HT-29 (cell line): ENCODE measurements around the gene STIL. TPM values are rescaled to one million over a fixed set of nuclear protein-coding genes. Genes with fewer than 3 reads are reported as not detected.
A peak's percentile ranks its signal among the peaks of the same experiment; 100 is the strongest.
"Not testable (repeated sequence)": the region's sequence is repeated elsewhere in the genome, so short reads cannot be mapped to it uniquely, and the experiment has no call there.

Source experiments
- DNase-seq: peaks from one replicate; pipeline ENCODE4 v3.0.0-alpha.2; 2015; ENCODE audit warnings: low spot score
- total RNA-seq: library from RNA; depleted of rRNA; stranded (reverse); fragments of >200 nt; shearing (Covaris generic); gene quantifications from 2 replicates; pipeline ENCODE4 v1.2.3, GENCODE V29; 2014; rRNA removed

Gene STIL
- total RNA-seq = 12.4 and 12.6 TPM in 2 replicates

DNA sequence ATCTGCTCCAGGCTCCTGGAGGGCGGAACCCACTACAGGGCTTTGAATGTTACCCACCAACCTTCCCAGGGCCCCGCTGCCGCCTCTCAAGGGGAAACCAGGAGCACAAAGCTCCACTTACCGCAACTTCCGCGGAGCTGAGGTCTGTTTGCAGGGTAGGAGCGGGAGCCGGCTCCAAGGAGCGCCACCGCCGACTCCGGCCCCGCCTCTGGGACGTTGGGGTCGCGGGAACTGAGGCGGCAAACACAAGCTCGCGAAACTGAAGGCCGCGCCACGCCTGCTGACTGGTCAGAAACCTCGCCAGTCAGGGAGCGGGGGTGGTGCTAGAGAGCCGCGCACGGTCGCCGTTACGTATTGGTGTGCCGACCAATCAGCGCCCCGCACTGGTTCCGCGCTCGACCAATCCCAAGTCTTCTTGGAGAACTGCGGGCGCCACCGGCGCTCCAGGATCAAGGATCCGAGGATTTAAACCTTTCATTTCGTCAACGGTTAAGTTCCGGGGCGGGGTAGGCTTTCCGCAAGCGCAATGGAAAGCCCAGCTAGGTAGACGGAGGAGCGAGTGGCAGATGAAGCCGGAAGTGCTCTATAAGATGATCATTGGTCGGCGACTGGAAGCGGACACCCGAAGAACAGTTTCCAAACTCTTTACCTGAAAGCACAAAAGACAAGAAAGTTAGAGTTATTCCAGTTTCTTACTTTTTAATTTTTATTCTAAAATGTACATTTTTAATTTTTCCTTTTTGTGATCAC lies at the start of gene STIL:
TSS of gene STIL (minus strand) at position 233 of the 750 bp plus-strand sequence. CDS start 3,828 bp downstream, outside the sequence.
- DNase-seq = peak; percentile 99

DNA sequence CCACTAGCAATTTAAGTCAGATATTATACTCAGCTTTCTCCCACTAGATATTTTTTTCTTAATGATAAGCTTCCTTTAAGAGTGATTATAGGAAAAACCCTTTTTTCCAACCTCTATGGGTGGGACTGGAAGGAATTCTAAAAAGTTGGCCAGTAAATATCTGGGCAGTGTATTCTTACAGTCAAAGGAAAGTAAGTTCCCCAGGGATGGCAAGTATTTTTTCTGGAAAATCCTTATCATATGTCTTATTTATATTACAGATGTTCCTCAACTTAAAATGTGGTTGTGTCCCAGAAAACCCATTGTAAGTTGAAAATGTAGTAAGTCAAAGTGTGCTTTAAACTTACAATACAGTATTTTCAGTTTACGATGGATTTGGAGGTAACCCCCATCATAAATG lies 48.9 kb upstream of the STIL start:
- DNase-seq = no peak

DNA sequence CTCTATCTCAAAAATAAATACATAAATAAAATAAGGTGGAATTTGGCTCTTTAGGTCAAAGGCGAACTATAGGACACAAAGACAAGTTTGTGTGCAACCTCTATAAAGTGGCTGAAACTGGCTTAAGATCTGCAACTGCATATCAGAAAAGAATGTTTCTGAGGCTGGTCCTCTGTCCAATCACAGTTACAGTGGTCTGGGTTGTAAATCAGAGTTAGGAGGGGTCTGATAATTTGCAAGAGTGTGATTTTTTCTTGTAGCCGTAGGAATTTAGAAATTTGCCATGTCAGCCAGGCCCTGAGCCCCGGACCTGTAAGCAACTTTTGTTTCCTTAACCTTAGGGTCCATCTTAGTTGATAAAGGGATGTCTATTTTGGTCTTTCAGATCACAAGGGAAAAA lies 47.4 kb upstream of the STIL start:
- DNase-seq = no peak

DNA sequence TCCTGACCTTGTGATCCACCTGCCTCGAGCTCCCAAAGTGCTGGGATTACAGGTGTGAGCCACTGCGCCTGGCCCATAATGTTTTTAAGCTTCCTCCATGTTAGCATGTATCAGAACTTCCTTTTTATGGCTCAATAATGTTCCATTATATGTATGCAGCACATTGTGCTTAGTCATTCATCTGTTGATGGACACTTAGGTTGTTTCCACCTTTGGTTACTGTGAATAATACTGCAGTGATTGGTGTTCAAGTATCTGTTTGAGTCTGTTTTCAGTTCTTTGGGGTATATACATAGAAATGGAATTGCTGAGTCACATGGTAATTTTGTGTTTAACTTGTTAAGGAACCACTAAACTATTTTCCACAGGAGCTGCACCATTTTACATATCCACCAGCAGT lies 37.4 kb upstream of the STIL start:
- DNase-seq = no peak

DNA sequence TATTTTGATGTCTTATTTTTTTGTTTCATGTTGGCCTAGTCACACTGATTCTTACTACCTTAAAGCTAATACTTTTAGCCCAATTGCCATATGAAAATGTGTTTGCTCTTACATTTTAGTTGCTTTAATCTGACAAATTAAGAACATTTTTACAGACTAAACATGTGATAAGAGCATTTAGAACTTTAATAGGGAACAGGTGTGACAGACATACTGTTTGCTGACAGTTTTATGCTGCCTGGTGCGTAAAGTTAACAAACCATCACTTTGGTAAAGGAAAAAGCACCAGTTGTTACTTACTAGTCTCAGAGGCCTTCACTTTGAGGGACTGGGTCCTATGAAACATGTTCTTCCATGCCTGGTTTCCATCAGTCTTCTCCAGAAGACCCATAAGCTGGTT lies 34.3 kb upstream of the STIL start:
- no peak for DNase-seq

DNA sequence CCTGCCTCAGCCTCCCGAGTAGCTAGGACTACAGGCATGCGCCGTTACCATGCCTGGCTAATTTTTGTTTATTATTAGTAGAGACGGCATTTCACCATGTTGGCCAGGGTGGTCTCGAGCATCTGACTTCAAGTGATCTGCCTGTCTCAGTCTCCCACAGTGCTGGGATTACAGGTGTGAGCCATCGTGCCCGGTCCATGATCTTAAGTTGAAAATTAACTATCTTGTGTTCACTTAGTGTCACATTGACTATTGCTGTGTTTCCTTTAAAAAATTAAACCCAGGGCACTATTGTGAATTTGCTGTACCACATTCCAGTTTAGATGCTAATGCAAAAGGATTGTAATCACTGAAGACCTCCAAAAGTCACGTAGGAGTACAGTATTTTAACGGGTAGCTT lies 33.8 kb upstream of the STIL start:
- DNase-seq = no peak

DNA sequence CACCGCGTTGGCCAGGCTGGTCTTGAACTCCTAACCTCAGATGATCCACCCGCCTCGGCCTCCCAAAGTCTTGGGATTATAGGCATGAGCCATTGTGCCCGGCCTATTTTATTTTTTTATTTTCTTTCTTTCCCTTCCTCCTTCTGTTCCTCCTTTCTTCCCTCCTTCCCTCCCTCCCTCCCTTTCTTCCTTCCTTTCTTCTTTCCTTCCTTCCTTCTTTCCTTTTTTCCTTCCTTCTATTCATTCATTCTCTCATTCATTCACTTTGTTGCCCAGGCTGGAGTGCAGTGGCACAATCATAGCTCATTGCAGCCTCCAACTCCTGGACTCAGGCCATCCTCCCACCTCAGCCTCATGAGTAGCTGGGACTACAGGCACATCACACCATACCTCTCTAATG lies 33.0 kb upstream of the STIL start:
- not testable (repeated sequence) for DNase-seq

DNA sequence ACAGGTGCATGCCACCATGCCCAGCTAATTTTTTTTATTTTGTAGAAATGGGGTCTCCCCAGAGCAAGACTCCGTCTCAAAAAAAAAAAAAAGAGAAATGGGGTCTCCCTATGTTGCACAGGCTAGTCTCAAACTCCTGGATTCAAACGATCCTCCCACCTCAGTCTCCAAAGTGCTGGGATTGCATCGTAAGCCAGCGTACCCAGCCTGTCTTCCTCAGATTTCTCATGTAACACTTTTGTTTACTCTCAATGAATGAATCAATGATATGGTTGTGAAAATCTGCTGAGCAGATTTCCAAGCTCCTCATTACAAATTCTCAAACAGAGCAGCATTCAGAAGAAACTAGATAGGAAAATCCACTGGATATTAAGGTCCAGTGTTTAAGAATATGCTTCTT lies 26.3 kb upstream of the STIL start:
- DNase-seq = no peak

DNA sequence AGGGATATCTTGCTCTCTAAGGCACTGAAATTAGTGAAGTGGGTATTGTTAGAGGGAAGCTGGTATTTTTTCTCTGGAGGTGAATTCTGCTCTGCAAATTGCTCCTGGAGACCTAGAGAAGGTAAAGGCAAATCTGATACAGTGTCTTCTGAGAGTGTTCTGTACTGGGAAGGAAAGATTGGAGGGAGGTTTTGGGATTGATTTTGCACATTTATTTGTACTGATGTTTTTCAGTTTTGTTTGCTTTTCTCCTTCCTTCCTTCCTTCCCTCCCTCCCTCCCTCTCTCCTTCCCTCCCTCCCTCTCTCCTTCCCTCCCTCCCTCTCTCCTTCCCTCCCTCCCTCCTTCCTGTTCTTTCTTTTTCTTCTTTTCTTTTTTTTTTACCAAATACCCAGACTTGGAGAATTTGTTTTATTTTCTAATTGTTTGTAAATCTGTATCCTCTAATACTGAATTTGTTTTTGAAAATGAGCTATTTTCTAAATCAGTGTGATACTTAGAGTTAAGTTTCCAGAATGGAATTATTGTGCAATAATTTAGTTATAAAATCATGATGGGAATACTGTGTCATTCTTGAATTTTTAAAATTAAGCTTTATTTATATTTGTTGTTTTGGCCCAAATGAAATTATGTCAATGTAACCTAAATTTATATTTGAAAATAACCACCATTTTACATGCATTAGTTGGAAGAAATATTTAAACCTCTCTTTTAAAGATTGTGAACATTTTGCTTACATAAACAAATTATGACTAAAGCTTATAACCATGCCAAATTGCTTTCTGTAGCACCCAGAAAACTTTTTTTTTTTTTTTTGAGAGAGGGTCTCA lies 24.5 kb upstream of the STIL start:
- DNase-seq = no peak

DNA sequence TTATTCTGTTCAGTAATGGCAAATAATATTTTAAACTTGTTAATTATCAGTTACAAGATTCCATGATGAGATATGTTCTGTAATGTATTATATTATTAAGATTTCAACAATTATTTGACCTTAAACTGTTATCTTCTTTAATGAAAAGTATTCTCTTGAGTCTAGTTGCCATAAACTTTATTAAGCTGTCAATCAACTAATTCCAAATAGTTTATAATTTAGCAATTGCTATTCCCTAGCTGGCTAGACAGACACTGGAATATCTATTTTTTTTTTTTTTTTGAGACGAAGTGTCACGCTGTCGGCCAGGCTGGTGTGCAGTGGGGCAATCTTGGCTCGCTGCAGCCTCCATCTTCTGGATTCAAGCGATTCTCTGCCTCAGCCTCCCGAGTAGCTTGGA lies 23.4 kb upstream of the STIL start:
- no peak for DNase-seq

DNA sequence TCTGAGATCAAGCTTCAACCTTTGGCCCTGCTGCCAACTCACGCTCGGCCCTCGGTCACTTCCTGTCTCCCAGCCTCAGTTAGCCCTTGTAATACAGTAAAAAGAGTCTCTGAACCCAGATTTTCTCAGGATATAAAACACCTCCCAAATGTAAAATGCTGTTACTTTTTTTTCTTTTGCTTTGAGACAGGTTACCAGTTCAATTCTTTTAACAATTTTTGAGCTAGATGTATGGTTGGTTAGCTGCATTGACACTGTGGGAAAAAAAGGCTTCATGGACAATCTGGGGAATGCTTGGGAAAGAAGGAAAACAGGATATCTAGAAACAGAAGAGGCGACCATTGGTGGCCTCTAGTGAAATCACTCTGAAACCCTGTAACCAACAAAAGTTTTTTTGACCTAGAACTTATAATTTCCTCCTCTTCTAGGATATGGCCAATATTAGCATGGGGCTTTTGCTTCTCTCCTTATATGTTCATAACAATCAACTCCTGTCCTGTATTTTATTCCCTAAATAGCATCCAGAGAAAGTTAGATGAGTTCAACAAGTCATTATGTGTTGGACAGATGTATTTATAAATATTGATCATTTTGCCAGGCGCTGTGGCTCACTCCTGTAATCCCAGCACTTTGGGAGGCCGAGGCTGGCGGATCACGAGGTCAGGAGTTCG lies 21.0 kb upstream of the STIL start:
- no peak for DNase-seq

DNA sequence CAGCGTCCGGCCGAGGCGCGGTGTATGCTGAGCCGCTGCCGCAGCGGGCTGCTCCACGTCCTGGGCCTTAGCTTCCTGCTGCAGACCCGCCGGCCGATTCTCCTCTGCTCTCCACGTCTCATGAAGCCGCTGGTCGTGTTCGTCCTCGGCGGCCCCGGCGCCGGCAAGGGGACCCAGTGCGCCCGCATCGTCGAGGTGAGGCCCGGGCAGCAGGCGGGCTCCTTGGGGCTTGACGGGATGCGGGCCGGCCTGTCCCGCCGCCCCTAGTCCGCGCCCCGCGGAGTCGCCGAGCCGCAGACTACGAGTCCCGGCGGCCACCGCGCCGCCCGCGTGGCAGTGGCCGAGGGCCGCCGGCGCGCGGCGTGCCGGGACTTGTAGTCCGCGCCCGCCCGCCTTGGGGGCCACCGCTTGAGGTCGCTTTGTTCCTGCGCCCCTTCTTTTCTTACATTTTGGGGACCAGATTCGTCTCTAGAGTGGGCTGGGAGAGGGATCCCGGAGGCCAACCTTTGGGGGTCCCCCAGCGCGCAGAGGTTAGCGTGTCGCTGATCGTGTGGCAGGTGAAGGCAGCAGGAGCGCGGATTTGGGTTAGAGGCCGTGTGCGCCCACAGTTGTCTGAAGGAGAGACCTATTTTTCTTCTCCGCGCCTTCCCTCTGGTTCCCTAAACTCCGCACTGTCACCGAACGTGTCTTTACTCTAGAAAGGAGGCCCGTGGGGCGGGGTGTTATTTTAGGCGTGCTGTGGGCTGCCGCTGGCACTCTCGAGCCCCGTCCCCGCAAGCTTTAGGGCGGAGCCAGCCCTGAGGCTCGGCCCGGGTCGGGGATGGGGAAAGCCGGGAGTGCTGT lies 20.2 kb upstream of the STIL start:
- DNase-seq = peak; percentile 88

DNA sequence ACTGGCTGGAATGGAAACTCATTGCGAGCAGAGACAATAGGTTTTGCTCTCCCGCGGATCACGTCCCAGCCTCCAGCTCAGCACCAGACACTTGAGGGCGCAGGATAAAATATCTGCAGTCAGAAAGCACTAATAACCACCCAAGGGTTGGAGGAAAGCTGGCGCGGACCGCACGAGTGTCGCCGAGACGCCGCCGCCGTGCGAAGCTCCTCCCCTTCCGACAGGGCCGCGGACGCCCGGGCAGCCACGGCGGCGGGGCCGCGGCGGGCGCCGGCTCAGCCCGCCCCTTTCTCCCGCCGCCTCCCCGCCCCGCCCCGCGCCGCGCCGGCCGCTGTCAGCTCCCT lies 19.6 kb upstream of the STIL start, which contains the start of gene CMPK1:
TSS of gene CMPK1 (plus strand) at position 213 of the 344 bp plus-strand sequence. CDS start 156 bp downstream, outside the sequence.
- peak; percentile 89 for DNase-seq

DNA sequence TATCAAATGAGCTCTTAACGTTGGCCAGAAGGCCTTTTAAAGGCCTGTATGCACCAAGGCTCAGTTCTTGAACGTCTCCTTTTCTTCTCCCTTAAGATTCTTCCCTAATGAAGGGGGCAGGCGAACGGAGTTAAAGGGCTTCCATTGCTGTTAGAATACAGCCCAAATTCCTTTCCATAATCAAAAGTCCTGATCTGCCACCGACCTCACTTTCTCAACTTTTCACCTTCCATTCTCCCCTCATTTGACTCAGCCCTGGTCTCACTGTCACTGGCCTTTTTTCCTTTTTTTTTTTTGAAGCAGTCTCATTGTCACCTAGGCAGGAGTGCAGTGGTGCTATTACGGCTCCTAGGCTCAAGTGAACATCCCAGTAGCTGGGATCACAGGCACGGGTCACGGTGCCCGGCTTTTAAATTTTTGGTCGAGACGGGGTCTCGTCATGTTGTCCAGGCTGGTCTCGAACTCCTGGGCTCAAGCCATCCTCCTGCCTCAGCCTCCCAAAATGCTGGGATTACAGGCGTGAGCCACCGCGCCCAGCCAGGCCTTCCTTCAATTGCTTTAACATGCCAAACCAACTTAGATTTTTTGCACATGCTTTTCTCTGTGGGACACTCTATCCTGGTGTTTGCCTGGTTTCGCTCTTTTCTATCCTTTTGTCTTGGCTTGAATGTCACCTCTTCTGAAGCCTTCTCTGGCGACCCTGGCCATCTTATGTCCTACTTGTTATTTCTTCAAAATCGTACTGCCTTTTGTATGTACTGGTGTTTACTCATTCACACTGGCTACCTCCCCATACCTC lies 19.0 kb upstream of the STIL start:
- DNase-seq = no peak

DNA sequence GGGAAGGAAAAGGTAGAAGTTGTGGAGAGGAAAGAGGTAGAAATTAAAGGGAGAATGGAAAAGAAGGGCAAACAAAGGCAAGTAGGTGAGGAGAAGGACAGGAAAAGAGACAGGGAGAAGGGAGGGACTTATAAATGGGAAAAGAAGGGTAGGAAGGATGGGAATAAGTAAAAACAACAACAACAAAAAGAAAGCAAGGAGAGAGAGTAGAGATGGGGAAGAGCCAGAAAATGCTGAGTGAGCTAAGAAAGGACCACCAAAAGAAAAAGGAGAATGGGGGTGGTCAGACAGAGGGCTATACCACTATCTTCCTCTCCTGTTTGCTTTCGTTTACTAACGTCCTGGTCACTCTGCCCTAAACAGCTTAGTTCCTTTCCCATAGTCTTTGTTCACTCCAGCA lies 17.9 kb upstream of the STIL start:
- no peak for DNase-seq

DNA sequence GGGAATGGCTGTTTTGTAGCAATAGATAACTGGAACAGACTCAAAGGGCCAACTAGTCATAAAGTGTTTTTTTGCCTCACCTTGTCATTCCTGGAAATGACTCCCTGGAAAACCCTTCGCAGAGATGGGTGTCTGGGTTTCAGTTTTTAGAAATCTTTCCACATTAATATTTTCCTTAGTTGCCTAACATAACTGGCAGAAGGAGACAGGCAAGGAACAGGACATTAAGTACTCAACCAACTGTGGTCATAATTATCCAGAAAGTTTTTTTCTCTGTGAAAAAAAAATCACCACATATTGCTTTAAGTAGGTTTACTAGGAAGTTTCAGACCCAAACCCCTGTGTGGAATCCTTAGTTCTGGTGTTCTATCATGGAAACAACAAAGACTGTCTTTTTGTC lies 16.3 kb upstream of the STIL start:
- DNase-seq = no peak

DNA sequence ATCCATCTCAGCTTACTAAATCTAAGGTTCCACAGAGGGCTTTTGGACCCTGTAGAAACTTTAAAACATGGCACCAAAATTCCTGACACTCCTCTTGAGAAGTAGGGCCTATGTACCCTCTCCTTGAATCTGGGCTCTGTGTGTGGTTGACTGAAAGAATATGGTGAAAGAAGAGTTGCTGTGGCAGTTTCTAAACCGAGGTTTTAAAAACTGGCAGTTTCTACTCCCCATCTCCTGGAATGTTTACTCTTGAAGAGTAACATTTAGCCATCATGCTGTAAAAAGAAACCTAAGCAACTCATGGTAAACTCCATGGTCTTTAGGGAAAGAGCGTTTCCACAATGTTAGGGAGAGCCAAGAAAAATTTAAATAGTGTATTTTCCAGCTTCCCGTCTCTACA lies 15.0 kb upstream of the STIL start:
- no peak for DNase-seq

DNA sequence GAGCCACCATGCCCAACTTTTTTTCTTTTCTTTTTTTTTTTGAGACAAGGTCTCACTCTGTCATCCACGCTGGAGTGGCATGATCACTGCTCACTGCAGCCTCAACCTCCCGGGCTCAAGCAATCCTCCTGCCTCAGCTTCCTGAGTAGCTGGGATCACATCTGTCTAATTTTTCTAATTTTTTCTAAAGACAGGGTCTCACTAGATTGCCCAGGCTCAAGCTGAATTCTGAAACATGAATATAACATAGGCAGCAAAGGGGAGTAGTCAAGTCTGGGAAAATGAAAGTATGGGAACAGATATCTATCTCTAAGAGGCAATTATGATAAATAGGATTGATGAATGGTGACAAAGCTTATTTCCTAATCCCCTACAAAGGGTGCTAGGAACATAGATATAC lies 12.3 kb upstream of the STIL start:
- DNase-seq = no peak

DNA sequence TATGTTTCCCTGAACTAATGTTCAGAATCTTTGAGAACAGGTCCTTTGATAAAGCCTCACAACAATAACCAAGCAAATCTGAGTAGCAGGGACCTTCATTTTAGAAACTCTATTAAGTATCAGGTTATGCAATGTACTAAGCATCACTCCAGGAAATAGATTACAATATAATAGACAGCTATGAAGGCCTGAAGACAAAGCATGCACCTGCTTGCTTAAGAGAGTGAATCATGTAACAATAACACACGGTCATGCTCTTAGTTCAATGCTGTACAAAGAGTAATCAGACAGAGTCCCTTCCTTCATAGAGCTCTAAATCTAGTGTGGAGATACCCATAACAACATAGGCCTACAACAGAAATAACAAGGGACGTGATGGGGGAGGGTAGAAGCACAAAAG lies 11.6 kb upstream of the STIL start:
- DNase-seq = peak; percentile 54

DNA sequence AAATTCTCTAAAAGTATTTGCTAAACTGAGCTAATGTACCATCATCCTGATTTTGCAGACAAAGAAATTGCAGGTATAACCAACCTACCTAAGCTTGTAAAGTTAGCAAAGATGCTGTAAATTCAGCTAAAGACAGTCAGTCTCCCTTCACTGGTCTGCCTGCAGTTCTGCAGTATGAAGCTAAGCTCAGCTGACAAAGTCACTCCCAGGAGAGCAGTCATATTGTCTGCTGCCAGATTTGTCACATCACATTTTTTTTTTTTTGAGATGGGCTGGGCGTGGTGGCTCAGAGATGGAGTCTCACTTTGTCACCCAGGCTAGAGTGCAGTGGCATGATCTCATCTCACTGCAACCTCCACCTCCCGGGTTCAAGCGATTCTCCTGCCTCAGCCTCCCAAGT lies 10.7 kb upstream of the STIL start:
- no peak for DNase-seq

DNA sequence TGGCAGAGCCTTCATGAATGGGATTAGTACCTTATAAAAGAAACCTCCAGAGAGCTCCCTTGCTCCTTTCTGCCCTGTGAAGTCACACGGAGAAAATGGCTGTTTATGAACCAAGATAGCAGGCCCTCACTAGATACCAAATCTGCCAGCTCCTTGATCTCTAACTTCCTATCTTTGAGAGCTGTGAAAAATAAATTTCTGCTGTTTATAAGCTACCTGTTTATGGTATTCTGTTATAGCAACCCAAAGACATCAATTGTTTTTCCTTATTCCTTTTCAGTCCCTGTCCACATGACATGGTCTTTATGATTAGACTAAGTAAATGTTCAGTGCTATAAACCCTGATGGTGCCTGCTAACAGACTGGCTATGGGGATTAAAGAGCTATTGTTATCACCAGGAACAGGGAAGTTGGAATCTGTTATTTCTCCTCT lies 9.7 kb upstream of the STIL start:
- DNase-seq = peak; percentile 85
